Measurements from ENCODE around the gene SLC39A11. TPM values are rescaled to one million over a fixed set of nuclear protein-coding genes. Genes with fewer than 3 reads are reported as not detected.

Gene SLC39A11
- polyA plus RNA-seq, 3 donors, result 16.6 to 27.9 (median 26.6) TPM

DNA sequence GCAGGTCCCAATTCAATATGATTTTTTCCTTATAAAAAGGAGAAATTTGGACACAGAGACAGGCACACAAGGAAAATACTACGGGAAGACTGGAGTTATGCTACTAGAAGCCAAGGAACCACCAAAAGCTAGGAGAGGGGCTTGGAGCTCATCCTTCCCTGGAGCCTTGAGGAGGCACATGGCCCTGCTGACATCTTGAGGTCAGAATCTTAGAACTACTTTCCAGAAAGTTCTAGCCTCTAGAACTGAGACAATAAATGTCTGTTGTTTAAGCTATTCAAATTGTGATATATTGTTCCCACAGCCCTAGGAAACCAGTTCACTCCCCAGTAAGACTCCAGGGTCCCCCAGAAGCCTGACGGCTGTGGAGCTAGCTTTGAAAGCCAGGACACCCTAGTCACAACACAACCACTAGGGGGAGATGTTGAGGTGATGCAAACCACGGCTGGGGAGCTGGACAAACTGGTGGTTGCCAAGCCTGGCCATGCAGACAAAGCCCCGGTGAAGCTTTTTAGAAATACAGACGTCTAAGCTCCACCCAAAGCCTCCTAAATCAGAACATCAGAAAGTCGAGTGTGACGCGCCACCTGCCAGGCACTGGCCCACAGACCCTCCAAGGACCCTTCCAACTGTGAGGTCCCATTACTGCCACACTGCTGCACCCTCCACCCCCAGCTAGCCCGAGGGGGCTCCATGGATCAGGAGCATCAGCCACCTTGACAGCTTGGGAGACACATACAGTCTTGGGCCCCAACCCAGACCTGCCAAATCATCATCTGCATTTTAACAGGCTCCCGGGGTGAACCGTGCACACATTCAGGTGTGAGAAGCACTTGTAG, 106.4 kb downstream of the SLC39A11 start:
- H3K27me3 Mint-ChIP-seq (ENCODE audit: low read depth in 3 of 3), result peaks cover 0 to 2% (median 0%) of the 10 kb centered on the region in 3 donors
- intact Hi-C loops (cut with micrococcal nuclease), result loop anchor here (2.0 to 5.0 kb wide), 2 partner anchors 171 kb away; no protein-coding TSS in a partner anchor
- no peak overlapping the region for H2AFZ ChIP-seq (ENCODE audit: insufficient read depth, low read depth, low read length, poor library complexity, severe bottlenecking)
- DNase-seq, result peak; percentile 59 to 75 (median 67)
- TF ChIP-seq, protein P1, sequence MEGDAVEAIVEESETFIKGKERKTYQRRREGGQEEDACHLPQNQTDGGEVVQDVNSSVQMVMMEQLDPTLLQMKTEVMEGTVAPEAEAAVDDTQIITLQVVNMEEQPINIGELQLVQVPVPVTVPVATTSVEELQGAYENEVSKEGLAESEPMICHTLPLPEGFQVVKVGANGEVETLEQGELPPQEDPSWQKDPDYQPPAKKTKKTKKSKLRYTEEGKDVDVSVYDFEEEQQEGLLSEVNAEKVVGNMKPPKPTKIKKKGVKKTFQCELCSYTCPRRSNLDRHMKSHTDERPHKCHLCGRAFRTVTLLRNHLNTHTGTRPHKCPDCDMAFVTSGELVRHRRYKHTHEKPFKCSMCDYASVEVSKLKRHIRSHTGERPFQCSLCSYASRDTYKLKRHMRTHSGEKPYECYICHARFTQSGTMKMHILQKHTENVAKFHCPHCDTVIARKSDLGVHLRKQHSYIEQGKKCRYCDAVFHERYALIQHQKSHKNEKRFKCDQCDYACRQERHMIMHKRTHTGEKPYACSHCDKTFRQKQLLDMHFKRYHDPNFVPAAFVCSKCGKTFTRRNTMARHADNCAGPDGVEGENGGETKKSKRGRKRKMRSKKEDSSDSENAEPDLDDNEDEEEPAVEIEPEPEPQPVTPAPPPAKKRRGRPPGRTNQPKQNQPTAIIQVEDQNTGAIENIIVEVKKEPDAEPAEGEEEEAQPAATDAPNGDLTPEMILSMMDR (IDR thresholded peaks at IDR 0.05), result peak; percentile 92
- peaks cover 45% of the 10 kb centered on the region for H3K79me2 ChIP-seq (ENCODE audit: insufficient read depth, low read length)
- no peak overlapping the region for H3K4me2 ChIP-seq (replicated peaks; ENCODE audit: extremely low read depth, low read length, poor library complexity, severe bottlenecking)
- H3K9me3 Mint-ChIP-seq, result no peaks in the 10 kb centered on the region
- H3K36me3 Mint-ChIP-seq, result peaks cover 2 to 9% of the 10 kb centered on the region in 2 donors
- H3K36me3 ChIP-seq (replicated peaks in 1 of 2; ENCODE audit: control insufficient read depth in 1 of 2, insufficient read depth in 2 of 2, low read length in 2 of 2), result peaks cover 0 to 2% of the 10 kb centered on the region in 2 donors
- H3K27me3 ChIP-seq (ENCODE audit: control insufficient read depth in 2 of 2, insufficient read depth in 2 of 2, low read length in 2 of 2), result no peaks in the 10 kb centered on the region
- peak overlapping the region in 2 of 7 donors; percentile 21 to 75 for H3K27ac Mint-ChIP-seq
- 43% methylated on average over 9 of the region's 11 CpGs for WGBS (ENCODE audit: insufficient coverage)
- H3K9ac ChIP-seq (ENCODE audit: insufficient read depth, low read length, poor library complexity, severe bottlenecking), result no peak overlapping the region
- H3K4me1 ChIP-seq (ENCODE audit: control insufficient read depth in 1 of 2, insufficient read depth in 2 of 2, low read length in 2 of 2), result peaks cover 5 to 6% of the 10 kb centered on the region in 2 donors
- H3K4me1 Mint-ChIP-seq, result peaks cover 16% of the 10 kb centered on the region
- H3K9me3 ChIP-seq (replicated peaks in 1 of 2; ENCODE audit: control insufficient read depth in 1 of 2, insufficient read depth in 1 of 2, low read length in 2 of 2), result no peaks in the 10 kb centered on the region
- H3K27ac ChIP-seq (ENCODE audit: low read depth in 1 of 2, low read length in 2 of 2), result no peak overlapping the region
- H3K4me3 ChIP-seq (replicated peaks in 1 of 3; ENCODE audit: low read depth in 2 of 3, low read length in 3 of 3), result no peak overlapping the region
- no peak overlapping the region for H3K4me3 Mint-ChIP-seq
- H4K20me1 ChIP-seq (ENCODE audit: insufficient read depth, low read length), result peaks cover 21% of the 10 kb centered on the region

DNA sequence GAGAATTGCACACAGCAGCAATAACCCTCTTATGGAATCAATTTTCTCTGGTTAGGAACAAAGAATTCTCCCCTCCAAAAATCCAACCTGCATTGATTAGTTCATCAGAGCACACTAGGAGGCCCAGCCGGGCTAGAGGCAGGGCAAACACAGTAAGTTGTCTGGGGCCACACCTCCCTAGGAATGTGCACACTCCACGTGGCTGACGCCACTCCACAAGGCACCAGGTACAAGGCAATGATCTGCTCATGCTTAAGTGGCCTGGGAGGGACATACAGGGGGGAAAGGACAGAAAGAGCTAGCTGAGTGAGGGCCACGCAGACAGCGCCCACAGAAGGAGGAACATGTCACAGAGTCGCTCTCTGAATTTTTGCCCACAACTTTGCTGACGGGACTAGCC, 107.6 kb downstream of the SLC39A11 start:
- Histone ChIP-seq H3K79me2 (ENCODE audit: insufficient read depth, low read length) (peaks cover 50% of the 10 kb centered on the region), H3K4me1 (ENCODE audit: control insufficient read depth in 1 of 2, insufficient read depth in 2 of 2, low read length in 2 of 2) (peaks cover 5 to 6% of the 10 kb centered on the region in 2 donors), H3K27ac (ENCODE audit: low read depth in 1 of 2, low read length in 2 of 2) (no peak overlapping the region), H3K9ac (ENCODE audit: insufficient read depth, low read length, poor library complexity, severe bottlenecking) (no peak overlapping the region), H3K9me3 (replicated peaks in 1 of 2; ENCODE audit: control insufficient read depth in 1 of 2, insufficient read depth in 1 of 2, low read length in 2 of 2) (no peaks in the 10 kb centered on the region), H3K36me3 (replicated peaks in 1 of 2; ENCODE audit: control insufficient read depth in 1 of 2, insufficient read depth in 2 of 2, low read length in 2 of 2) (peaks cover 0 to 2% of the 10 kb centered on the region in 2 donors), H2AFZ (ENCODE audit: insufficient read depth, low read depth, low read length, poor library complexity, severe bottlenecking) (no peak overlapping the region), H4K20me1 (ENCODE audit: insufficient read depth, low read length) (peaks cover 21% of the 10 kb centered on the region), H3K4me3 (replicated peaks in 1 of 3; ENCODE audit: low read depth in 2 of 3, low read length in 3 of 3) (no peak overlapping the region), H3K4me2 (replicated peaks; ENCODE audit: extremely low read depth, low read length, poor library complexity, severe bottlenecking) (no peak overlapping the region), H3K27me3 (ENCODE audit: control insufficient read depth in 2 of 2, insufficient read depth in 2 of 2, low read length in 2 of 2) (no peaks in the 10 kb centered on the region)
- DNase-seq, result no peak
- Mint-ChIP-seq H3K4me3 (no peak overlapping the region), H3K9me3 (no peaks in the 10 kb centered on the region), H3K27me3 (ENCODE audit: low read depth in 3 of 3) (peaks cover 0 to 2% (median 0%) of the 10 kb centered on the region in 3 donors), H3K36me3 (peaks cover 2 to 6% of the 10 kb centered on the region in 2 donors), H3K27ac (peak overlapping the region in 1 of 7 donors; percentile 26), H3K4me1 (peaks cover 16% of the 10 kb centered on the region)
- intact Hi-C loops (cut with micrococcal nuclease), result loop anchor here in 1 of 2 donors (5.0 kb wide), 1 partner anchor 172 kb away; no protein-coding TSS in a partner anchor
- WGBS (ENCODE audit: insufficient coverage), result 78% methylated on average over 6 of the region's 7 CpGs
- TF ChIP-seq, protein P1 (IDR thresholded peaks at IDR 0.05), result no peak
